ENCODE results near the gene SNX20.

DNA sequence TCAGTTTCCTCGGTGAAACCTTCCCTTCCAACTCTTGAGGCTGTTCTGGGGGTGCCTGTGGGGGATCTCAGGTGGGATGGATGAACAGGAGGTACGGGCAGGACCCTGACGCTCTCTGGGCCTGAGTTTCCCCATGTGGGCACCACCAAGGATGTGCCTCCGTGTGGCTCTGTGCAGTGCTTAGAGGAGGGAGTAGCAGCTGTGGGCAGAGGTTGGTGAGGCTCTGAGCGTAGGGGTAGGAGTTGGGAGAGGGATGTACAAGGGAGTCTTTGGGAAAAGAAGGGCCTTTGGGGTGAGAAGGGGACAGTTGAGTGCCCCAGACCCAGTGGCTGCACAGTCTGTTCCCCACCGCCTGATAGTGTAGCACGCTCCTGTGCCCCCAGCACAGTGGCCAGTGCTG is 59.1 kb downstream of the SNX20 start:
- TF ChIP-seq NFYB (CRISPR knock-in tag; IDR thresholded peaks at IDR 0.05) (no peak), ZNF383 (CRISPR knock-in tag; IDR thresholded peaks at IDR 0.05; ENCODE audit: borderline replicate concordance) (no peak), ZMAT5 (CRISPR knock-in tag; IDR thresholded peaks at IDR 0.05; ENCODE audit: borderline replicate concordance, low read depth) (no peak), SNAI1 (CRISPR knock-in tag; IDR thresholded peaks at IDR 0.05; ENCODE audit: borderline replicate concordance) (no peak), ZBTB44 (CRISPR knock-in tag; IDR thresholded peaks at IDR 0.05) (no peak), EHMT2 (IDR thresholded peaks at IDR 0.05; ENCODE audit: borderline replicate concordance, low read depth, low read length) (no peak)

Data from HepG2 (cell line).